A172 (cell line): ENCODE measurements around the gene RNF215. TPM values are rescaled to one million over a fixed set of nuclear protein-coding genes. Genes with fewer than 3 reads are reported as not detected.

Experiments
- DNase-seq: peaks from one replicate; pipeline ENCODE4 v3.0.0-alpha.2; 2015; ENCODE audit warnings: low spot score
- total RNA-seq: library from RNA; depleted of rRNA; stranded (reverse); fragments of >200 nt; shearing (Covaris generic); gene quantifications from 2 replicates; pipeline ENCODE4 v1.2.3, GENCODE V29; 2014; rRNA removed

Gene RNF215
- total RNA-seq = 9.9 and 15.6 TPM in 2 replicates

DNA sequence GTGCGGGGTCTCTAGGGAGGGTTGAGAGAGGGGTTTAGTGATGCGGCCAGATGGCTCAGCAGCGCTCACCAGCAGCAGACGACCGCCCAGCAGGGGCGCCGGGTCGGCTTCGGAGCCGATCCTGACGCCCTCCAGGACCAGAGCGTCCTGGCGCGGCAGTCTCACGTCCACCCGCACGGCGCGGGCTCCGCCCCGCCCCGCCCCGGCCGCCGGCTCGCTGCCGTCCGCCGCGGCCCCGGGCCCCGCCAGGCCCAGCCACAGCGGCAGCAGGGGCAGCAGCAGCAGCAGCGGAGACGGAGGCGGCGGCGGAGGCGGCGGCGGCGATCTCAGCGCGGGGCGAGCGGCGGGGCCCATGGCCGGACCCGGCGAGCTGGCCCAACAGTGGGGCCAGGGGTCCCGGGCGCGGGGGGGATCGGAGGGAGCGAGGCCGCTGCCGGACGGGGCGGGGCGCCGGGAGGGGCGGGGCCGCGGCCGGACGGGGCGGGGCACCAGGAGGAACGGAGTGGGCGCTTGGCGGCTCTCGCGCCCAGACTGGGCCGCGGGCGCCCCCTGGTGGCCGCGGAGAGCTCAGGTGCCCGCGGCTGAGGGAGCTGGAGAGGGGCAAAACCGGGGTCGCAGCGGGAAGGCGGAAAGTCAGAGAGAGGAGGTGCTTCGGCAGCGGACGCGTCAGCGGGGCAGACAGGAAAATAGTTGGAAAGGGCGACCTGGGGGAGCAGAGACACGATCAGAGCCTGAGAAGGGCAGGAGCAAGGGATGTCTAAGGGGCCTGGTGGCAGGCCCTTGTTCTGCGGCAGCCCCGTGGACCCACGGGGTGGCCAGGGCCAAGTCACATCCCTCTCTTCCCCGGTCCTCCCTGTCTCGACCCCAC, at the start of gene RNF215:
Gene RNF215, minus strand, starts transcription at position 452 of the 868 bp plus-strand sequence. Its CDS starts 98 bp downstream, at position 354.
- peak; percentile 34 for DNase-seq

DNA sequence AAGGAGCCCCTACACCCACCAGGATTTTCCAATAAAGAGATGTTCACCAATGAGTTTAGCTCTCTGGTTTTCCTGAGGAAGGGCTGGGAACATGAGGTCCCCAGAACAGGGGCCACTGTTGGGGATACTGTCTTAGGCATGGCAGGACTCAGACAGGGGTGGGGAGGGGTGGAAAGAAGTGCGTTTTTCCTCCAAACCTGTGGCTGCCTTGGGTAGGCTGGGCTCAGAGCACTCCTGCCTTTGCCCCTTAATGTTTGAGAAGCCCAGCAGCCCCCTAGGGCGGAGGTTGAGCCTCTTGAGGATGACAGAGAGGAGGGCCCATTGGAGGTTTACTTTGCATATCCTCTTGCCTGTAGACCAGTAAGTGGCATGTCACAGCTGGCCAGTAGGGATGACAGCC, 49.0 kb upstream of the RNF215 start:
- DNase-seq = no peak

DNA sequence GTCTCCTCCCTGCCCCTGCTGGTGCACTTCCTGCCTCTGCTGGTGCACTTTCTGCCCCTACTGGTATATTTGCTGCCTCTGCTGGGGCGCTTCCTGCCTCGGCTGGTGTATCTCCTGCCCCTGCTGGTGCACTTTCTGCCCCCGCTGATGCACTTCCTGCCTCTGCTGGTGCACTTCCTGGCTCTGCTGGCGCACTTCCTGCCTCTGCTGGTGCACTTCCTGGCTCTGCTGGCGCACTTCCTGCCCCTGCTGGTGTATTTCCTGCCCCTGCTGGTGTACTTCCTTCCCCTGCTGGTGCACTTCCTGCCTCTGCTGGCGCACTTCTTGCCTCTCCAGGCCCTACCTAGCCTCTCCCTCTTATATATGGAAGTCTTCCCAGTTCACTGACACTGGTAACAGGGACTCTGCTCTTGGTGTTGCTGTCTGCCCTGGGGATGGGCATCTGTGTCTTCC, 48.5 kb upstream of the RNF215 start:
- peak; percentile 13 for DNase-seq

DNA sequence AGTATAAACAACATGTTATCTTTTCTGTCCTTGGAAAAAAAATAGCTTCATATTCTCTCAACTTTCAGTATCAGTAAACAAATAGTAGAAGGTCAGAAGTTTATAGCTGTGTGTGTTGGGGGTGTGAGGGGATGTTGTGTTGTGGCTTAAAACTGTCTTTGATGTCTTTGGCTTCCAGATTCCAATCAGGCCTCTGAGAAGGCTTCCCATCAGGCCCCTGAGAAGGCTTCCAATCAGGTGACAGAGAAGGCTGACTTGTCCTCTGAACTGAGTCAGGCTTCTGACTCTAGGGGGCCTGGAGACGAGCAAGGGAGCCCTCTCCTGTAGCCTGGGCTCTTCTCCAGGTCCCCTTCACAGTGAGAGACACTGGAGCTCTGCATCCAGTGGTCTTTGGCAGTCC, 47.6 kb upstream of the RNF215 start:
- no peak for DNase-seq

DNA sequence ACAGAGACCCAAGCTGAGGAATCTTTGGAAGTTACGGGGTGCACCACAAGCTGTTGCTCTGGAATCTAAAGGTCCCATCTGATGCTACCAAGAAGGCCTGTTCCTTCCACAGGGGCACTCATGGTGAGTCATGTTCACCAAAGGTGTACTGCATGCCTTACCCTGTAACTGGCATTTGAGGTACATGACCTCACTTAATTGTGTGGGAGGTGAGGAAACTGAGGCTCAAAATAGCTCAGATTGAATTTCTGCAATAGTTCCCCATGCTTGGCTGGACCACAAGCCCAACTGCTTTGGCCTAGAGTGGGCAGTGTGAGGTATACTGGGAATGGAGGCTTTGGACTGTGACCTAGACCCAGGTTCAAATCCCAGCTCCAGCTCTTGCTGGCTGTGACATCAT, 46.6 kb upstream of the RNF215 start:
- DNase-seq = no peak

DNA sequence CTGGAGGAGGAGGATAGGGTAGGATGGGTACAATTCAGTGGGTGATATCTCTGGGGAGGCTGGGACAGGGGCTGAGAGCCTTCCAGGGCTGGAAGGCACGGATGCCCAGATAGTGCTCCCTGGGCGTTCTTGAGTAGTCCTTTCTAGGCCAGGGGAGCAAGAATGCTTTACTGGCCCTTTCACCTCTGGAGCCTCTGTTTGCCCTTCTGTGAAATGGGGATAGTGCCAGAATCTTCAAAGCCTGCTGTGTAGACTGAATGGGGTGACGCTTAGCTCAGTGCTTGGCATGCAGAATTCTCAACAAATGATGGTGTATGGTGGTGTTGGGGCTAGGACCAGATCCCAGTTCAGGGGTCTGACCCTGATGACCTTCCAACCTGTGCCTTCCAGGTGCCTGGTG, 46.0 kb upstream of the RNF215 start:
- no peak for DNase-seq

DNA sequence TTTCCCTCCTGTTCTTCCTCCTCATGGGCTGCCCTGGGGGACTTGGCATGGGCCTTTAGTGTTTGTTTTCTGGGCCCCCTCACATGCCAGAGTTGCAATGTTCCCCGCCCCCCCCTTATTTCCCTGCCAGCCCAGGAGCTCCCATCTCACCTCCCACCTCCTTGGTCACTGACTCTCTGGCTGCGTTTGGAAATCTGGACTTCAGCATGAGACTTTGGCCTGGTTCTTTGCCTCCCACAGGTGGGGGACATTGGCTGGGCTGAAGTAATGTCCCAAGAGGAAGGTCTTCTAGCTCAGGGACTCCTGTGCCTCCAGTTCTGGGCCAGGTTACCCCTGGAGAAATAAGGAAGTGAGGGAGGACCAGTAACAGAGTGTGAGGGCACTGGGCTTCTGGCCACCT, 45.3 kb upstream of the RNF215 start:
- DNase-seq = no peak

DNA sequence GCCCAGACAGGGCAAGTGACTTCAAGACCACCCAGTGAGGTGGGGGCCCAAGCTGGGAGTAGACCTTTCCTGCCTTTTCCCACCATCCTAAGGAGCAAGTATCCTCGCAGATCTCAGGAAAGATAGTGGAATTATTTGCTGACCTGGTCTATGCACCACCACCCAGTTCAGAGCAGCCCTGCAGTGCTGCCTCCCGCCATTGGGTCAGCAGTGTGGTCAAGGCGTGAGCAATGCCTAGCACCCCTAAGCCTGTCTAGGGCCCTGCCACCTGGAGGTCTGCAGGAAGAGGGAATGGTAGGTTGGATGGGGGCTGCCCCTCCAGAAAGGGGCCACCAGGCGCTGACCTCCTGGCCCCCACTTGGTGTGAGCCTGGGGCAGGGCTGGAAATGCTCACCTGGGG, 44.9 kb upstream of the RNF215 start:
- DNase-seq = no peak

DNA sequence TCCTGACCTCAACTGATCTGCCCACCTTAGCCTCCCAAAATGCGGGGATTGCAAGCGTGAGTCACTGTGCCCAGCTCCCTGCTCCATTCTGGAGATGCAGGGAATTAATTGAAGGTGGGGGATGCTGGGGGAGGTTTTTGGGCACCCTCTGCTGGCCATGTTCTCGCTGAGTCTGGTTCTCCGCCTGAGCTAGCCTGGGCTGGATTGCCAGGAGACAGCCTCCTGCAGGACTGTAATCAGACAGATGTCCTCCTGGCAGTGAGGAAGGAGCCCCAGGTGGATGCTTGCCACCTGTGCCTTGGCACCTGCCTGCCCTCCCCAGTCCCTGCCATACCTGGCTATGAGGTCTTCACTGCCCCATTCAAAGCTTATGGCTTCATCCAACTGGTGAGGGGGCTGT, 43.7 kb upstream of the RNF215 start:
- DNase-seq = no peak

DNA sequence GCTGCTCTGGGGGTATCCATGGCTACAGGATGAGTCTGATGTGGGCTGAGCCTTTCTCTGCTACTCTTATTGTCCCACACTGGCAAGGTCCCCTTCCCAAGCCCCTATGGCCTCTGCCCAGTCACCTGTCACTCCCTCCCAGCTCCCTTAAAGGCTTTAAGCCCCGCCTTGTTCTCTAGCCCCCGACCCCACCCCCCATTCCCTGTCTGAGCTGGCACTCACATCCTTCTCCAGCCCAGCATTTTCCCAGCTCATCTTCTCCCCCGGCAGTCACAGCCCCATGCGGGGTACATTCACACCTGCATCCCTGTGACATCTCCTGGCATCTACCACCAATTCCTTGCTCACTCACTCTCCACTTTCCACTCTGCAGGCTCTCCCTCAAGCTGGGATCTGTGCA, 42.7 kb upstream of the RNF215 start:
- no peak for DNase-seq

DNA sequence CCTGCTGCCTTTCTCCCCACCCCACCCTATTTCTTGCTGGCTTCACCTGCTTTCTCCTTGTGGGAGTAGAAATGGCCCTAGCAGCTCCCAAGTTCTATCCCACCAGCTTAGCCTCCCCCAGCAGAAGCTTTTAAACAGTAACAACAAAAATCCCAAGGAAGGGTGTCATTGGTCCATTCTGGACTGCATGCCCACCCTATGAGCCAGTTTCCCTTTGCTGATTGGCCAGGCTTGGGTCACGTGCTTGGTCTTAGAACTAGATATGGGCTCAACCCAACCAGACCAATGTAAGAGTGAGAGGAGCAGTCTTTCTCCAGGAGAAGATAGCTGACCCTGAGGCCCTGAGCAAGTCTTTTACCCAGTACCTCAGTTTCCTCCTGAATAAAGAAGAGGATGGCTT, 40.7 kb upstream of the RNF215 start:
- no peak for DNase-seq

DNA sequence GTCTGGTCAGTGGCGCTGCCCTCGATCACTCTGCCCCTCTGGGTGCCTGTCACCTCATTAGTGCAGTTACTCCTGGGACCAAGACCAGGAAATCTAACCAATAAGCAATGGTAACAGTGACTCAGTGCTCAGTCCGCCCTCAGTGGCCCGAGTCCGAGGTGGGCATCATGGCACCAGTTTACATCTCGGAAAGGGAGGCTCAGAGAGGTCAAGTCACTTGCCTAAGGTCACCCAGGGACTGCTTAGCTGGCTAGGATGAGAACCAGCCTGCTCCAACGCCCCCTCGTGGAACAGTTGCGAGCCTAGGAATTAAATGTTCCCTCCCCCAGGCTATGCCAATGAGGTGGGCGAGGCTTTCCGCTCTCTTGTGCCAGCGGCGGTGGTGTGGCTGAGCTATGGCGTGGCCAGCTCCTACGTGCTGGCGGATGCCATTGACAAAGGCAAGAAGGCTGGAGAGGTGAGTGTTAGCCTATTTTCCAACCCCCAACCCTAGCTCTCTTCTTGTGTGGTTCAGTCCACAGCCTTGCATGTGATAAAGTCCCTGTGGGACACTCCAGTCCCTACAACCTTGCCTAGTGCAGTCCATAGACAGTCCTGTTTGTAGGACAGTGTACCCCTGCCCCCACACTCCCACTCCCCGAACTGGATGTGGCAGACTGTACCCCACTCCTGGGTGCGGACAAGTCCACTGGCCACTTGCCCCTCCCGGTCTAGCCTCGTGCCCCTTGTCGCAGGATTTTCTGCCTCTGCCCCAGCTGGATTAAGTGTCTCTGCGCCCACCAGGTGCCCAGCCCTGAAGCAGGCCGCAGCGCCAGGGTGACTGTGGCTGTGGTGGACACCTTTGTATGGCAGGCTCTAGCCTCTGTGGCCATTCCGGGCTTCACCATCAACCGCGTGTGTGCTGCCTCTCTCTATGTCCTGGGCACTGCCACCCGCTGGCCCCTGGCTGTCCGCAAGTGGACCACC, 39.5 kb upstream of the RNF215 start:
- DNase-seq = peak; percentile 73

DNA sequence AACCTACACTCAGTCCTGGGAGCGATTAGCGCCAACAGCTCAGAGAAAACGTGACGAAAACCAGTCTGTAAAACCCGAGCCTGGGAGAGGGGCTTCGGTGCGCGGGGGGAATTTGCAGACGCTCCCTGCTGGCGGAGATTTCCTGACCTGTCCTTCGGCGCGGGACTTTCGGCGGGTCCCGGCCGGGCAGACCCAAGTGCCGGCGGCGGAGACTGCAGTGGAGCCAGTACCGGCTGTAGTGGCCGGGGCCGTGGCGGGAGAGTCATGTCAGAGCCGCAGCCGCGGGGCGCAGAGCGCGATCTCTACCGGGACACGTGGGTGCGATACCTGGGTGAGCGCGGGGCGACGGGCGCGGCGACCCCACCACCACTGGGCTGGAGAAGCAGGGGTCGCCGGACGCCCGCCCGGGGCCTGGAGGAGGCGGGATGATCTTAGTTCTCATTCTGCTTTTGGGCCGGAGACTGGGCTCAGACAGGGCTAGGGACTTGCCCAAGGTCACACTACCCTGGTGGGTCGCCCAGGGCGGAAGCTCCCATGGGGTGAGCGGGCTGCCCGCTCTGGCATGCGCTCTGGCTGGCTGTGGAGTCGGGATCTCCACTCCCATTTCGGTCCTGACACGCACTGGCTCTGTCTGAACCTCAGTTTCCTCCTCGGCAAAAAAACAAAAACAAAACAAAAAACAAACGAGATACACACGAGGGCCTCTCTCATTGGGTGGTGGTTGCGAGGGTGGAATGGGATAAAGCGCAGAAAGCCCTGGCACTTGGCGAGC, 38.6 kb upstream of the RNF215 start, which contains the start of gene MTFP1:
Gene MTFP1, plus strand, starts transcription at position 153 of the 772 bp plus-strand sequence. Its CDS starts 112 bp downstream, at position 265.
- DNase-seq = no peak

DNA sequence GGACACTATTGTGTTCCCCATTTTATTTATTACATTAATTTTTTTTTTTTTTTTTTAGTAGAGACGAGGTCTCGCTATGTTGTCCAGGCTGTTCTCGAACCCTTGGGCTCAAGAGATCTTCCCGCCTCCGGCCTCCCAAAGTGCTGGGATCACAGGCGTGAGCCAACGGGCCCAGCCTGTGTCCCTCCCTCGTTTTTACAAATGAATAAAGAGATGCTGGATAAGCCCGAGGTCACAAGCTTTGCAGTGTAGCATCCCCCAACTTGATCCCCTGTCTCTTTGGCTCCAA, 38.1 kb upstream of the RNF215 start:
- DNase-seq = no peak

DNA sequence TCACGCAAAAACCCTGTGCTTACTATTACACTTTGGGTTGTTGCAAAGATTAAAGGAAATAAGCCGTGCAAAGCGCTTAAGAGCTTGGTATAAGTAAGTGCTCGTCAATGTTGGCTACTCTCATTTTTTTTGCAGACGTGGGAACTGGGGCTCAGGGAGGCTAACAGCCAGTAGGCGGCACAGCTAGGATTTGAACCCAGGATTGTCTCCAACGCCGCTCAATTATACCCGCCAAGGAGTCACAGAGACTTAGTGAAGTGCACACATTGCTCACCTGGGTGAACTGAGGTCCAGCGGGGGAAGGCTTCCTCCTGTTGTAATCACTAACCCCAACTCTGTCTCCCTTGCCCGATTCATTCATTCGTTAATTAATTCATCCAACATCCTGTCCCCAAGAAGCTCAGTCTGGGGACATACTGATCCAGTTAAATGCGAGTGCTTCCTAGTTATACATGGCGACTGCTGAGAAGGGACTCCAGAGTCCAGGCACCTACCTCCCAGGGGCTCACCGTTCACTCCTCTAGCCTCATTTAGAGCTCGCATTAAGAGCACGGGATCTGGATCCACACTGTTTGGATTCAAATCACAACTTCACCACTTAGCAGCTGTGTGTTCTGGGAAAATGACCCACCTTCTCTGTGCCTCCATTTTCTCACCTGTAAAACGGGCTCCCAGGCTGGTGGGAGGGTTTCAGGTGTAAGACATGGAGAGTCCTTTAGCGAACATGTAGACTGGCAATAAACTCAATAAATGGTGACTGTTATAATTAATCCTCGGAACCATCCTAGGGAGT, 37.5 kb upstream of the RNF215 start:
- DNase-seq = no peak

DNA sequence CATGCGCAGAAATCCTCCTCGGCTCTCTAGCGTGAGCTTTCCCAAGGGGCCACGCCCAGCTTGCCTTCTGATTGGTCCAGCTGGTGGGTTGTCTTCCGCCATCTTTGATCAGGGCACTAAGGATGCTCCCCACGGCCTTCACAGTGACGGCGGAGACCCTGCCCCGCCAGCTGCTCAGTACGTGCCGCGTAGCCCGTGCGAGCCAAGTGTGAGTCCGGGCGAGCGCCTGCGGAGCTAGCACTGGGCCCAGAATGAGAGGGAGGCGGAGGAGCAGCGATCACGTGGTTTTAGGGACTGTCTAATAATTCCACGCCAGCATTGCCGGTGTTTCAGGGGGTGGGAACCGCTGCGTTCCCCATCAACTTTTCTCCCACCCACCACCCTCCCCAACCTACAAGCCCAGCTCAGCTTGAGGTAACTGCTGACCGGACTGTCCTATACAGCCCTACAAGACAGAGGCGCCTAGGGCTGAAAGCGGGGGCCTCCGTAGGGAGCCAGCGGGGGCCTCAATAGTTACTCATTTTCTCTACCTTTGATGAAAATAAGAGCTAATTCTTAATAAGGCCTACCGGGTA, 36.8 kb upstream of the RNF215 start:
- DNase-seq = peak; percentile 97

DNA sequence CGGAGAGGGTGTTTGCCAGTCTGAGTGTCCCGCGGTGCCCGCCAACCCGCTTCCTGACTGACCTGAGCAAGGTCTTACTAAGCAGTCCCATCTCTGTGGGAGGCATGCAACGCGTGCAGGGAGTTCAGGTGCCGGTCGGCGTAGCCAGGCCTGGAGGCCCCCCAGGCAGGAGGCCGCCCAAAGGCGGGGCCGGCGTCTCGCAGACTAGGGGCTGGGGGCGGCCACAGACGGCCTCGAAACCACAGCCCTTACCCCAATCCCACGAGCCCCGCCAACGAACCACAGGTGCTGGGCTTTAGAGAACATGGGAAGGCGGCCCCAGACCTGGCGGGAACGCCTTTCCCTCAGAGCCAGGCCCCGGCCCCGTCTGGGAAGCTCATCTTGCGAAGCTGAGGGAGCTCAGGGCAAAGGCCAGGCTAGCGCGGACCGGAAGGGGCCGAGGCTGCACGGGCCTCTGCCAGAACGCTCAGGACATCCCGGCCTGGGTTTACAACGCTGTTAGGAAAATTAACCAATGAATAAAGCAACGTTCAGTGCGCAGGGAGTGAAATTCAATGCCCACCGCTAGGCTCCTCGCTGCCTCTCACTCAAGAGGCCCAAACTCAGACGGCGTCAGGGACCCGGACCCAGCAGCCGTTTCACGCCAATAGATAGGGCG, 36.2 kb upstream of the RNF215 start:
- DNase-seq = no peak

DNA sequence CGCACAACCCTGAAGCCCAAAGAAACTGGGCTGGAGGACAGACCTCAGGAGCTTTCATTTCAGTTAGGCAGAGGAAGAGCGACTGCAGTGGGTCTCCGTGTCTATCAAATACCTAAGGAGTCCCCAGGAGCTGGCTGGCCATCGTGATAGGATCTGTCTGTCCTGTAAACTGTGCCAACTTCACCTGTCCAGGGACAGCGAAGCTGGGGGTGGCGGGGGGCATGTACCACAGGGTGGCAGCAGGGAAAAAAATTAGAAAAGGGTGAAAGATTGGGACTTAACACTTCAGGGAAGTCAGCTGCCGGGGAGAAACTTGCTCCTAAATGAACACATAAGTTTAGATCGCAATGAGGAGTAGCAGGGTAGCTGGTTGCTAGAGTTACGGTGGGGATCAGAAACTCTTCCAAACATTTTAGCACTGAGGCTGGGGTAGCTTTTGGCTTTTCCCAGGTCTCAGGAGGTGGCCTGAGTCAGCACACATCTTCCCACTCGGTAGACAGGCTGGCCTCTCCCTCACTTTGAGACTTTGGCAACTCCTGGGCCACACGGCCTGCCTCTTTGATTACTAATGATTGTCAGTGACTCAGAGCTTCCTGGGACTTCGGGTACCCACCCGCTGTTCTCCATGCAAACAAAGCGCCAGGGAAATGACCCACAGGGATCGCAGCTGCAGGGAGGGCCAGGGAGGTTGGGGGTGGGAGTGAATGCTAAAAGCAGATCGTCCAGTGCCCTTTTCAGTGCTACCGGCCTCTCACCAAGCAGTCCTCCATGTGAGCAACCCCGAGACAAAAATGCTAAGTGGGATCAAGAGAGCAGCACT, 35.5 kb upstream of the RNF215 start:
- peak; percentile 92 for DNase-seq
